ENCODE results near the gene C17orf58. TPM values are rescaled to one million over a fixed set of nuclear protein-coding genes. Genes with fewer than 3 reads are reported as not detected.

Gene C17orf58
- total RNA-seq, 2 experiments from 2014 or later, result 21.0 to 21.7 TPM

- Mint-ChIP-seq H3K27ac (no peak overlapping the region), H3K27me3 (no peaks in the 10 kb centered on the region), H3K4me3 (no peak overlapping the region), H3K4me1 (ENCODE audit: low read depth) (peaks cover 9% of the 10 kb centered on the region), H3K9me3 (no peaks in the 10 kb centered on the region), H3K36me3 (ENCODE audit: low read depth) (peaks cover 2% of the 10 kb centered on the region)
- intact Hi-C loops (cut with micrococcal nuclease), result no loop called here
- no peak for TF ChIP-seq CTCF (IDR thresholded peaks at IDR 0.05)
- no peak for ATAC-seq
- CTCF ChIA-PET, result no interaction called here
- POLR2A ChIA-PET, result interaction anchor here (0.7 kb wide), 1 partner anchor 445 kb away, joined by 3 read pairs; no protein-coding TSS in a partner anchor
- DNase-seq, result no peak
Measured at GRCh38 chr17:68015081-68015723, 18.9 kb upstream of the C17orf58 start.

DNA sequence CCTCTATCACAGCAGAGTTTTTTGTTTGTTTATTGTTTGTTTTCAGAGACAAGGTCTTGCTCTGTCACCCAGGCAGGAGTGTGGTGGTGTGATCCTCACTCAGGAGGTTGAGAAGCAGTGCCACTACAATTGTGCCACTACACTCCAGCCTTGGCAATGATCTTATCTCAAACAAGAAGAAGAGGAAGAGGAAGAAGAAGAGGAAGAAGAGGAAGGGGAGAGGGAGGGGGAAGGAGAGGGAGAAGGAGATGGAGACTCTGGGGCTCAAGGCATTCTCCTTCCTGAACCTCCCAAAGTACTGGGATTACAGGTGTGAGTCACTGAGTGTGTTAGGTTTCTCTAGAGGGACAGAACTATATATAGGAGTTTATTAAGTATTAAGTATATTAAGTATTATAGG is 17.1 kb upstream of the C17orf58 start:
- Mint-ChIP-seq H3K4me3 (no peak overlapping the region), H3K4me1 (ENCODE audit: low read depth) (peaks cover 3% of the 10 kb centered on the region), H3K9me3 (no peaks in the 10 kb centered on the region), H3K27me3 (no peaks in the 10 kb centered on the region), H3K27ac (no peak overlapping the region), H3K36me3 (ENCODE audit: low read depth) (no peaks in the 10 kb centered on the region)
- DNase-seq, result no peak
- POLR2A ChIA-PET, result no interaction called here
- intact Hi-C loops (cut with micrococcal nuclease), result no loop called here
- TF ChIP-seq CTCF (IDR thresholded peaks at IDR 0.05), result no peak
- CTCF ChIA-PET, result interaction anchor here (8.2 kb wide), 1 partner anchor 17 kb away, joined by 35 read pairs; the partner anchor contains the start of gene C17orf58
- ATAC-seq, result no peak

GRCh38 chr17:68011199-68011665 is 15.0 kb upstream of the C17orf58 start:
- TF ChIP-seq CTCF (IDR thresholded peaks at IDR 0.05), result peak; percentile 94
- no peaks in the 10 kb centered on the region for H3K9me3 Mint-ChIP-seq
- H3K4me3 Mint-ChIP-seq, result peak overlapping the region; percentile 57
- H3K36me3 Mint-ChIP-seq (ENCODE audit: low read depth), result no peaks in the 10 kb centered on the region
- H3K27me3 Mint-ChIP-seq, result no peaks in the 10 kb centered on the region
- CTCF ChIA-PET, result interaction anchor here (0.8 to 8.2 kb wide), 8 partner anchors 8 to 51 kb away, joined by 3 to 35 read pairs (median 4); partner anchors contain the start of gene C17orf58
- H3K27ac Mint-ChIP-seq, result peak overlapping the region; percentile 25
- intact Hi-C loops (cut with micrococcal nuclease), result no loop called here
- H3K4me1 Mint-ChIP-seq (ENCODE audit: low read depth), result peaks cover 3% of the 10 kb centered on the region
- POLR2A ChIA-PET, result interaction anchor here (0.9 kb wide), 1 partner anchor 9 kb away, joined by 3 read pairs; no protein-coding TSS in a partner anchor
- peak; percentile 77 for DNase-seq
- ATAC-seq, result peak; percentile 93

- Mint-ChIP-seq H3K9me3 (no peaks in the 10 kb centered on the region), H3K27me3 (no peaks in the 10 kb centered on the region), H3K4me1 (ENCODE audit: low read depth) (peaks cover 3% of the 10 kb centered on the region), H3K27ac (no peak overlapping the region), H3K4me3 (no peak overlapping the region), H3K36me3 (ENCODE audit: low read depth) (no peaks in the 10 kb centered on the region)
- DNase-seq, result no peak
- ChIA-PET POLR2A (no interaction called here), CTCF (interaction anchor here (8.2 kb wide), 1 partner anchor 10 kb away, joined by 35 read pairs; the partner anchor contains the start of gene C17orf58)
- ATAC-seq, result no peak
- intact Hi-C loops (cut with micrococcal nuclease), result no loop called here
- TF ChIP-seq CTCF (IDR thresholded peaks at IDR 0.05), result no peak
Measured at GRCh38 chr17:68006797-68007196, 10.5 kb upstream of the C17orf58 start.

DNA sequence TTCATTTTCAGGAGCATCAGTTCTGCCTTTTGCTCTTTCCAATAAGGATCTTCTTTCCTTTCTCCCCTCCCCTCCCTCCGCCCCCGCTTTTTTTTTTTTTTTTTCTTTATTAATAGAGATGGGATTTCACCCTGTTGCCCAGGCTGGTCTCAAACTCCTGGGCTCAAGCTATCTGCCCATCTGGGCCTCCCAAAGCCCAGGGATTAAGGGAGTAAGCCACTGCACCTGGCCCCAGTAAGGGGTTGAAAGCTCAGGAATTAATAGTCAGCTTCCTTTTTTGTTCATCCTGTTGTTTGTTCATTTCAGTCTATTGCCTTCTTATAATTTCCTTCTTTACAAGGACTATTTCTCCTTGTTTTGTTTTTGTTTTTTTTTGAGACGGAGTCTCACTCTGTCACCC is 7.9 kb upstream of the C17orf58 start:
- Mint-ChIP-seq H3K4me3 (no peak overlapping the region), H3K27me3 (no peaks in the 10 kb centered on the region), H3K4me1 (ENCODE audit: low read depth) (no peaks in the 10 kb centered on the region), H3K9me3 (no peaks in the 10 kb centered on the region), H3K36me3 (ENCODE audit: low read depth) (no peaks in the 10 kb centered on the region), H3K27ac (no peak overlapping the region)
- POLR2A ChIA-PET, result no interaction called here
- no peak for DNase-seq
- intact Hi-C loops (cut with micrococcal nuclease), result no loop called here
- CTCF ChIA-PET, result no interaction called here
- no peak for ATAC-seq
- no peak for TF ChIP-seq CTCF (IDR thresholded peaks at IDR 0.05)

Data from activated CD8-positive, alpha-beta T cell treated with anti-CD3 and anti-CD28 coated beads for 36 hours (primary cell).